ENCODE data around the gene THRAP3. TPM values are rescaled to one million over a fixed set of nuclear protein-coding genes. Genes with fewer than 3 reads are reported as not detected.

Gene THRAP3
- polyA plus RNA-seq, 1 of the 3 experiments (the other 2 are of a cell fraction), result 33.7 TPM

DNA sequence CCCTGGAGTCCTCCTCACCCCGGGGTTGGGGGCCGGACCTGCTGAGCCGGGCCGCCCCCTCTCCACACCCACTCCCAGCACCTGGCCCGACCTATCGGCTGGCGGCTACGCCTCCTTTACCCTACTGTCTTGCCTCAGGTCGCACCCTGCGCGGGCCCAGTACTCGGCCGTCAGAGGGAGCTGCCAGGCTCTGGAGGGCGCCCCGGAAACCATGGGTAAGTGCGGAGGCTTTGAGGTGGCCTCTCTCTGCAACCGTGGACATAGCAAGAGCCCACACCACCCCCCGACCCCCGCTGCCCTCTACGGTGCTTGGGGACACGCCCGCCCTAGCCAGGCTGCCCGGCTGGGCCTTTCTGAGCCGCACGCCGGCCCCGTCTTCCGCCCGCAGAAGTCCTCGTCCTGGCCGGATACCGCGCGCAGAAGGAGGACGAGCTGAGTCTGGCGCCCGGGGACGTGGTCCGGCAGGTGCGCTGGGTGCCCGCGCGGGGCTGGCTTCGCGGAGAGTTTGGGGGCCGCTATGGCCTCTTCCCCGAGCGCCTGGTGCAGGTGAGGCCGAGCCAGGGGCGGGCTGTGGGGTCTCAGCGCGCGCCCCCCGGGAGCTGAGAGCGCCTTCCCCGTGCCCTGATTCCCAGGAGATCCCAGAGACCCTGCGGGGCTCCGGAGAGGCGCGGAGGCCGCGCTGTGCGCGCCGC lies 82.1 kb downstream of the THRAP3 start, which contains the start of gene SH3D21 (continued):
- TF ChIP-seq CTCF (IDR thresholded peaks at IDR 0.05), result no peak
- TF ChIP-seq ELF1 (IDR thresholded peaks at IDR 0.05), result no peak
- no peak for TF ChIP-seq EZH2phosphoT487 (IDR thresholded peaks at IDR 0.05; ENCODE audit: borderline replicate concordance, low read depth)
- no peak for TF ChIP-seq MAX (IDR thresholded peaks at IDR 0.05; ENCODE audit: low read depth)
- TF ChIP-seq, protein P1, sequence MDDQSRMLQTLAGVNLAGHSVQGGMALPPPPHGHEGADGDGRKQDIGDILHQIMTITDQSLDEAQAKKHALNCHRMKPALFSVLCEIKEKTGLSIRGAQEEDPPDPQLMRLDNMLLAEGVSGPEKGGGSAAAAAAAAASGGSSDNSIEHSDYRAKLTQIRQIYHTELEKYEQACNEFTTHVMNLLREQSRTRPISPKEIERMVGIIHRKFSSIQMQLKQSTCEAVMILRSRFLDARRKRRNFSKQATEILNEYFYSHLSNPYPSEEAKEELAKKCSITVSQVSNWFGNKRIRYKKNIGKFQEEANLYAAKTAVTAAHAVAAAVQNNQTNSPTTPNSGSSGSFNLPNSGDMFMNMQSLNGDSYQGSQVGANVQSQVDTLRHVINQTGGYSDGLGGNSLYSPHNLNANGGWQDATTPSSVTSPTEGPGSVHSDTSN (IDR thresholded peaks at IDR 0.05), result no peak
- no peak for TF ChIP-seq JUND (IDR thresholded peaks at IDR 0.05)
- no peak for TF ChIP-seq SIN3A (IDR thresholded peaks at IDR 0.05; ENCODE audit: borderline replicate concordance, low read depth, low read length)
- TF ChIP-seq IRF3 (IDR thresholded peaks at IDR 0.05; ENCODE audit: low read depth, low read length), result no peak
- TF ChIP-seq RXRA (IDR thresholded peaks at IDR 0.05; ENCODE audit: borderline replicate concordance, low read depth), result no peak
- TF ChIP-seq NRF1 (IDR thresholded peaks at IDR 0.05; ENCODE audit: low read depth, low read length), result no peak
- no peak for TF ChIP-seq FOXJ3 (CRISPR knock-in tag; IDR thresholded peaks at IDR 0.05)
- no peak for TF ChIP-seq FOXM1 (IDR thresholded peaks at IDR 0.05; ENCODE audit: low read depth)
- TF ChIP-seq FOSL2 (IDR thresholded peaks at IDR 0.05; ENCODE audit: borderline replicate concordance, low read depth), result no peak
- TF ChIP-seq NFIC (IDR thresholded peaks at IDR 0.05; ENCODE audit: borderline replicate concordance), result no peak

- ChIA-PET POLR2A (interaction anchor here (0.7 to 2.0 kb wide), 6 partner anchors 12 to 157 kb away, joined by 3 to 6 read pairs (median 4); partner anchors contain the start of genes LSM10 and TRAPPC3), CTCF (interaction anchor here (0.6 to 3.1 kb wide), 10 partner anchors 9 to 157 kb away, joined by 3 to 11 read pairs (median 3); partner anchors contain the start of genes EVA1B and TRAPPC3)
- 13% methylated on average over 25 of the region's 46 CpGs for WGBS (ENCODE audit: low lambda C conversion rate)
- Histone ChIP-seq H3K4me2 (peak overlapping the region; percentile 77), H3K36me3 (replicated peaks in 1 of 2; ENCODE audit: control insufficient read depth in 1 of 2, insufficient read depth in 2 of 2, low read length in 1 of 2) (peaks cover 27 to 62% of the 10 kb centered on the region in 2 experiments), H3K9ac (peak overlapping the region; percentile 39), H2AFZ (ENCODE audit: low read depth) (no peak overlapping the region), H4K20me1 (ENCODE audit: insufficient read depth) (no peaks in the 10 kb centered on the region), H3K4me1 (ENCODE audit: control insufficient read depth in 1 of 2, insufficient read depth in 2 of 2, low read depth in 1 of 2, low read length in 1 of 2) (peaks cover 0 to 12% of the 10 kb centered on the region in 2 experiments; a peak in 2 of 4 replicates), H3K27ac (ENCODE audit: low read depth in 2 of 2, low read length in 1 of 2) (peak overlapping the region in 1 of 2 experiments; percentile 34; a peak in 1 of 4 replicates), H3K27me3 (ENCODE audit: insufficient read depth) (no peaks in the 10 kb centered on the region), H3K79me2 (ENCODE audit: insufficient read depth) (peaks cover 11% of the 10 kb centered on the region; the same call in 1 of the 2 replicates), H3F3A (replicated peaks; ENCODE audit: insufficient read depth) (peaks cover 31% of the 10 kb centered on the region), H3K4me3 (ENCODE audit: low read depth in 2 of 2, low read length in 1 of 2) (peak overlapping the region; percentile 46 to 60), H3K9me3 (no peaks in the 10 kb centered on the region), H3K9me2 (no peaks in the 10 kb centered on the region)
- DNase-seq, result peak; percentile 99
- TF ChIP-seq TAF1 (IDR thresholded peaks at IDR 0.05; ENCODE audit: borderline replicate concordance, low read depth, low read length) (0 out of 2 replicates have a peak, but pooled peaks have one; percentile 40), POLR2AphosphoS5 (IDR thresholded peaks at IDR 0.05; ENCODE audit: low read depth, low read length) (peak; percentile 79), ELF1 (IDR thresholded peaks at IDR 0.05) (no peak), NRF1 (IDR thresholded peaks at IDR 0.05; ENCODE audit: low read depth, low read length) (peak; percentile 31; the same call in 1 of the 2 replicates), RAD21 (IDR thresholded peaks at IDR 0.05; ENCODE audit: low read length) (0 out of 2 replicates have a peak, but pooled peaks have one; percentile 20), YY1 (IDR thresholded peaks at IDR 0.05; ENCODE audit: low read depth) (no peak), MEF2A (IDR thresholded peaks at IDR 0.05; ENCODE audit: borderline replicate concordance, low read depth) (no peak), SMC3 (IDR thresholded peaks at IDR 0.05; ENCODE audit: low read depth, low read length) (peak; percentile 18; the same call in 1 of the 2 replicates), FOXM1 (IDR thresholded peaks at IDR 0.05; ENCODE audit: low read depth) (no peak), CTCF (IDR thresholded peaks at IDR 0.05) (no peak), MXI1 (IDR thresholded peaks at IDR 0.05; ENCODE audit: low read depth, low read length) (peak; percentile 60; the same call in 1 of the 2 replicates), CHD2 (IDR thresholded peaks at IDR 0.05; ENCODE audit: low read length, partially characterized antibody) (no peak), GABPA (IDR thresholded peaks at IDR 0.05; ENCODE audit: low read depth) (no peak), SIN3A (IDR thresholded peaks at IDR 0.05; ENCODE audit: borderline replicate concordance, low read depth, low read length) (no peak), GATA2 (CRISPR knock-in tag; IDR thresholded peaks at IDR 0.05) (peak; percentile 62)
Measured at GRCh38 chr1:36306902-36307456, 82.7 kb downstream of the THRAP3 start.
